ENCODE results near the gene HIF1A.
A peak's percentile ranks its signal among the peaks of the same experiment; 100 is the strongest.

HIF1A gene

DNA sequence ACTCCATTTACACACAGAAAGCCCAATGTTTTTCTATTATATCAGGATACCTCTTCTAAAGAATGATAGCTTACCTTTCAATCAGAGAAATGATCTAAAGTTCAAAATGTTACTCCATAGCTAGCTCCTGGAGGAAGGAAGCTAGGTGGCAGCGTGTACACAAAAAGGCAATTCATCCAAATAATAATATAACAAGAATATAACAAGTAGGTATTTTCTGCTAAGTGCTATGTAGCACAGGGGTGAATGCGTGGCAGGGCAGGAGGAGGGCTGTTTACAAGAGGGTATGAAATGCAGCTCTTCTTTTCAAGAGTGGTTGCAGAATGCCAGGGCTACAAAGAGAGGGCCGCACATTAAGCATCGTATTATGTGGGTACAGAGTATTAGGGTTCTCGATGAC, 66.2 kb downstream of the HIF1A start:
- Histone ChIP-seq H3K9me3 (ENCODE audit: insufficient read depth, low read length, severe bottlenecking) (no peaks in the 10 kb centered on the region), H4K20me1 (ENCODE audit: insufficient read depth, low read length) (no peaks in the 10 kb centered on the region), H3K27ac (ENCODE audit: low read length) (peak overlapping the region; percentile 94), H3K4me2 (ENCODE audit: insufficient read depth, low read length) (peak overlapping the region; percentile 86), H3K9ac (ENCODE audit: low read depth, low read length) (peak overlapping the region; percentile 69), H3K36me3 (ENCODE audit: insufficient read depth, low read length) (peaks cover 3% of the 10 kb centered on the region; the same call in 1 of the 2 replicates), H2AFZ (ENCODE audit: low read depth, low read length) (peak overlapping the region; percentile 87), H3K4me3 (ENCODE audit: low read depth in 1 of 2, low read length in 2 of 2) (peak overlapping the region; percentile 23 to 91; a peak in 3 of 4 replicates), H3K27me3 (ENCODE audit: insufficient read depth, low read length, poor library complexity) (no peaks in the 10 kb centered on the region), H3K79me2 (ENCODE audit: insufficient read depth, low read length) (peaks cover 38% of the 10 kb centered on the region), H3K4me1 (ENCODE audit: insufficient read depth, low read length) (peaks cover 42% of the 10 kb centered on the region)
- peak; percentile 4; the same call in 2 of the 3 replicates for ATAC-seq (ENCODE audit: insufficient read depth, low read depth)
- TF ChIP-seq EZH2 (IDR thresholded peaks at IDR 0.05; ENCODE audit: borderline replicate concordance, low read depth, low read length, severe bottlenecking): no peak
- TF ChIP-seq, protein P1, sequence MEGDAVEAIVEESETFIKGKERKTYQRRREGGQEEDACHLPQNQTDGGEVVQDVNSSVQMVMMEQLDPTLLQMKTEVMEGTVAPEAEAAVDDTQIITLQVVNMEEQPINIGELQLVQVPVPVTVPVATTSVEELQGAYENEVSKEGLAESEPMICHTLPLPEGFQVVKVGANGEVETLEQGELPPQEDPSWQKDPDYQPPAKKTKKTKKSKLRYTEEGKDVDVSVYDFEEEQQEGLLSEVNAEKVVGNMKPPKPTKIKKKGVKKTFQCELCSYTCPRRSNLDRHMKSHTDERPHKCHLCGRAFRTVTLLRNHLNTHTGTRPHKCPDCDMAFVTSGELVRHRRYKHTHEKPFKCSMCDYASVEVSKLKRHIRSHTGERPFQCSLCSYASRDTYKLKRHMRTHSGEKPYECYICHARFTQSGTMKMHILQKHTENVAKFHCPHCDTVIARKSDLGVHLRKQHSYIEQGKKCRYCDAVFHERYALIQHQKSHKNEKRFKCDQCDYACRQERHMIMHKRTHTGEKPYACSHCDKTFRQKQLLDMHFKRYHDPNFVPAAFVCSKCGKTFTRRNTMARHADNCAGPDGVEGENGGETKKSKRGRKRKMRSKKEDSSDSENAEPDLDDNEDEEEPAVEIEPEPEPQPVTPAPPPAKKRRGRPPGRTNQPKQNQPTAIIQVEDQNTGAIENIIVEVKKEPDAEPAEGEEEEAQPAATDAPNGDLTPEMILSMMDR (IDR thresholded peaks at IDR 0.05; ENCODE audit: borderline replicate concordance, extremely low read depth, low read length, poor library complexity, severe bottlenecking): peak; percentile 44
- no peak for DNase-seq

DNA sequence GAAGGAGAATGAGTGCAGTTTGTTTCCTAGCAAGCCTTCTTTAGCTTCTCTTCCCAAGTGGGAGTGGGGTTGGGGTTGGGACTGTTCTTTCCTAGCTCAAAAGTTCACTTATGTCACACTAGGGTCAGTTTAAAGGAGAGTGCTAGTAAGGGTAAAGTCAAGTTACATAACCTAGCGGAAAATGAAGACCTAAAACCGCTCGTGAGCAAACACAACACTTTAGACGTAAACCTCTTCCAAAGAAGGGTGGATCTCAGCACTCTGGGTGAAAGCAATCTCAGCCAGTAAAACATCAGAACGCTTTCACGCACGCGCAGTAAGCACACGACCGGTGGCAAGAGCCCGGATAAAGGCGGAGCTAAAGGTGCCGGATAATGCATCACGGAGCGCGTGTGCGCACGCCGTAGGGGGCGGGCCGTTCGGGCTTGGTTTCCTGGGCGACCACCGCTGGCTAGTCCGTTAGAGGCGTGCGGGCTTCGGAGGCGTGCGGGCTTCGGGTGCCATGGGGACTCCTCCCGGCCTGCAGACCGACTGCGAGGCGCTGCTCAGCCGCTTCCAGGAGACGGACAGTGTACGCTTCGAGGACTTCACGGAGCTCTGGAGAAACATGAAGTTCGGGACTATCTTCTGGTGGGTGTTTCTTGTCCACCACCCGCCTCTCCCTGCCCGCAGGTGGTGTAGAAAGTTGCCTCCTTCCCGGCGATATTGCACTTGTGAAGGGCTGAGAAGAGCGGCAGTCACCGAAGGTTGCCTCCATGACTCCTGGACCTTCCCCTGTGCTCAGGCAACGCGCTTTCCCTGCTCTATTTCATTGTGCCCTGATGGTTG, 66.9 kb downstream of the HIF1A start, which contains the start of gene SNAPC1:
TSS of gene SNAPC1 (plus strand) at position 462 of the 828 bp plus-strand sequence. CDS start at position 503, 41 bp downstream.
- H3K27me3 ChIP-seq (ENCODE audit: insufficient read depth, low read length, poor library complexity): no peaks in the 10 kb centered on the region
- H2AFZ ChIP-seq (ENCODE audit: low read depth, low read length): peak within 1 kb of the TSS; percentile 95
- peaks cover 42% of the 10 kb centered on the region for H3K4me1 ChIP-seq (ENCODE audit: insufficient read depth, low read length)
- TF ChIP-seq, protein P1 (IDR thresholded peaks at IDR 0.05; ENCODE audit: borderline replicate concordance, extremely low read depth, low read length, poor library complexity, severe bottlenecking): no peak
- TF ChIP-seq EZH2 (IDR thresholded peaks at IDR 0.05; ENCODE audit: borderline replicate concordance, low read depth, low read length, severe bottlenecking): no peak
- peak within 1 kb of the TSS; percentile 69 for H3K9ac ChIP-seq (ENCODE audit: low read depth, low read length)
- peak within 1 kb of the TSS; percentile 70 to 91 for H3K4me3 ChIP-seq (ENCODE audit: low read depth in 1 of 2, low read length in 2 of 2)
- ATAC-seq (ENCODE audit: insufficient read depth, low read depth) (peak; percentile 99), DNase-seq (peak; percentile 97)
- no peaks in the 10 kb centered on the region for H3K9me3 ChIP-seq (ENCODE audit: insufficient read depth, low read length, severe bottlenecking)
- H4K20me1 ChIP-seq (ENCODE audit: insufficient read depth, low read length): no peaks in the 10 kb centered on the region
- H3K79me2 ChIP-seq (ENCODE audit: insufficient read depth, low read length): peaks cover 38% of the 10 kb centered on the region
- peaks cover 3% of the 10 kb centered on the region; the same call in 1 of the 2 replicates for H3K36me3 ChIP-seq (ENCODE audit: insufficient read depth, low read length)
- peak within 1 kb of the TSS; percentile 86 for H3K4me2 ChIP-seq (ENCODE audit: insufficient read depth, low read length)
- peak within 1 kb of the TSS; percentile 94 for H3K27ac ChIP-seq (ENCODE audit: low read length)

DNA sequence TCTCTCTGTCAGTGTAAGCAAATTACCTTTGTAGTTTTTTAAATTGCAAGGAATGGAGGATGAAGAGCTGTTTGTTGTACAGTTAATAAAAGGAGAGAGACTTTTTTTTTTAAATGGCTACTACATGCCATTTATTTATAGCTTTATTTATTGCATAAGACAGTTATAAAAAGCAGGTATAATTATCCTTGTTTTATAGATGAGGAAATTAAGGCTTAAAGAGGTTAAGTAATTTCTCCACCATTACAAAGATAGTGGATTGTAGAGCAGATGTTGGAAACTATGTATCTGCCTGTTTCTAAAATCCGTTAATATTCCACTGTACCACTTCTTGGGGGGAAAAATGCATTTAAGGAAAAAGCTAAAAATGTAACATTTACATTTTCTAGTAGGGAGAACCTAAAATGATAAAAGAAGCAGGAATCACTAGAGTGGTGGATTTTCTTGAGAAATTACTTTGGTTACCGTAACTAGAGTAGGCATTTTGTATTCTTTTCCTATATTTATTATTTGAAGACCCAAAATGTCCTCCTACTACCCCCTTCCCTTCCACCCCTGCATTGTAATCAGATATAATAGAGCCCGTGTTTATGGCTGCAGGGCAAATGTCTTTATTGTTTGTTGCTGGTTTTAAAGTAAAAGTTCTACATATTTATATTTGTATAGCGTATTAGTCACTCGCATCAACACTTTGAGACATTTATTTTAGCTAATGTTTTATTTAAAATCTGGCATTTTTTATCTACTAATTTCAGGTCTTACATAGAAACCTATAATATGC, 69.2 kb downstream of the HIF1A start:
- peaks cover 42% of the 10 kb centered on the region for H3K4me1 ChIP-seq (ENCODE audit: insufficient read depth, low read length)
- H3K9me3 ChIP-seq (ENCODE audit: insufficient read depth, low read length, severe bottlenecking): no peaks in the 10 kb centered on the region
- H3K79me2 ChIP-seq (ENCODE audit: insufficient read depth, low read length): peaks cover 38% of the 10 kb centered on the region
- H3K9ac ChIP-seq (ENCODE audit: low read depth, low read length): peak overlapping the region; percentile 69; the same call in 1 of the 2 replicates
- H3K27me3 ChIP-seq (ENCODE audit: insufficient read depth, low read length, poor library complexity): no peaks in the 10 kb centered on the region
- H3K4me2 ChIP-seq (ENCODE audit: insufficient read depth, low read length): peak overlapping the region; percentile 86; the same call in 1 of the 2 replicates
- H3K4me3 ChIP-seq (ENCODE audit: low read depth in 1 of 2, low read length in 2 of 2): peak overlapping the region in 1 of 2 experiments; percentile 91; a peak in 2 of 4 replicates
- DNase-seq: no peak
- no peak overlapping the region for H3K27ac ChIP-seq (ENCODE audit: low read length)
- H4K20me1 ChIP-seq (ENCODE audit: insufficient read depth, low read length): no peaks in the 10 kb centered on the region
- H3K36me3 ChIP-seq (ENCODE audit: insufficient read depth, low read length): peaks cover 18% of the 10 kb centered on the region
- no peak overlapping the region for H2AFZ ChIP-seq (ENCODE audit: low read depth, low read length)
- ATAC-seq (ENCODE audit: insufficient read depth, low read depth): no peak
- TF ChIP-seq, protein P1 (IDR thresholded peaks at IDR 0.05; ENCODE audit: borderline replicate concordance, extremely low read depth, low read length, poor library complexity, severe bottlenecking): no peak
- TF ChIP-seq EZH2 (IDR thresholded peaks at IDR 0.05; ENCODE audit: borderline replicate concordance, low read depth, low read length, severe bottlenecking): no peak
